HL-60 (cell line): ENCODE measurements around the gene TCHP.

Source experiments
- GABPA ChIP-seq: IDR thresholded peaks from 2 replicates; pipeline ENCODE4 v1.6.1; 2012; ENCODE audit warnings: low read depth
- TF ChIP-seq, protein P1 (sequence below): IDR thresholded peaks from one replicate; pipeline ENCODE4 v1.5.1; 2011; ENCODE audit warnings: low read length, control low read depth, inconsistent platforms; ENCODE audit not compliant: insufficient read depth

- TF ChIP-seq, protein P1, sequence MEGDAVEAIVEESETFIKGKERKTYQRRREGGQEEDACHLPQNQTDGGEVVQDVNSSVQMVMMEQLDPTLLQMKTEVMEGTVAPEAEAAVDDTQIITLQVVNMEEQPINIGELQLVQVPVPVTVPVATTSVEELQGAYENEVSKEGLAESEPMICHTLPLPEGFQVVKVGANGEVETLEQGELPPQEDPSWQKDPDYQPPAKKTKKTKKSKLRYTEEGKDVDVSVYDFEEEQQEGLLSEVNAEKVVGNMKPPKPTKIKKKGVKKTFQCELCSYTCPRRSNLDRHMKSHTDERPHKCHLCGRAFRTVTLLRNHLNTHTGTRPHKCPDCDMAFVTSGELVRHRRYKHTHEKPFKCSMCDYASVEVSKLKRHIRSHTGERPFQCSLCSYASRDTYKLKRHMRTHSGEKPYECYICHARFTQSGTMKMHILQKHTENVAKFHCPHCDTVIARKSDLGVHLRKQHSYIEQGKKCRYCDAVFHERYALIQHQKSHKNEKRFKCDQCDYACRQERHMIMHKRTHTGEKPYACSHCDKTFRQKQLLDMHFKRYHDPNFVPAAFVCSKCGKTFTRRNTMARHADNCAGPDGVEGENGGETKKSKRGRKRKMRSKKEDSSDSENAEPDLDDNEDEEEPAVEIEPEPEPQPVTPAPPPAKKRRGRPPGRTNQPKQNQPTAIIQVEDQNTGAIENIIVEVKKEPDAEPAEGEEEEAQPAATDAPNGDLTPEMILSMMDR: no peak
- TF ChIP-seq GABPA: no peak
Measured at GRCh38 chr12:109919456-109919855, 19.4 kb downstream of the TCHP start.
